Occipital lobe (tissue), 2 donors: ENCODE data around the gene SNX10. TPM values are rescaled to one million over a fixed set of nuclear protein-coding genes. Genes with fewer than 3 reads are reported as not detected.
A peak's percentile ranks its signal among the peaks of the same experiment; 100 is the strongest.

Experiments used
- DNase-seq: peaks from one replicate; lab custom pipeline; 2025; lab: John Stamatoyannopoulos, UW
- total RNA-seq: library from RNA; depleted of rRNA; stranded (reverse); fragments of >200 nt; gene quantifications from one replicate; pipeline ENCODE4 v1.2.3, GENCODE V29; 2014

SNX10 gene
- total RNA-seq, 1 donor from 2014 or later: 61.5 TPM

- no peak for DNase-seq
These were observed 42.7 kb downstream of the SNX10 start for GRCh38 chr7:26334166-26334859.

- no peak for DNase-seq
These were observed 45.7 kb downstream of the SNX10 start for GRCh38 chr7:26337232-26337865.

- no peak for DNase-seq
These were observed 48.9 kb downstream of the SNX10 start for GRCh38 chr7:26340476-26341018.

GRCh38 chr7:26343320-26343832, 51.7 kb downstream of the SNX10 start:
- no peak for DNase-seq

GRCh38 chr7:26343837-26344236, 52.2 kb downstream of the SNX10 start:
- no peak for DNase-seq

- no peak for DNase-seq
These were observed 53.5 kb downstream of the SNX10 start for GRCh38 chr7:26345202-26345601.

- DNase-seq: no peak
These were observed 54.2 kb downstream of the SNX10 start for GRCh38 chr7:26345837-26346236.

- peak; percentile 68 for DNase-seq
These were observed 55.0 kb downstream of the SNX10 start for GRCh38 chr7:26346611-26347203.

GRCh38 chr7:26348234-26348851, 56.7 kb downstream of the SNX10 start:
- DNase-seq: no peak

- DNase-seq: no peak
These were observed 57.6 kb downstream of the SNX10 start for GRCh38 chr7:26349005-26349915.

GRCh38 chr7:26351171-26351570, 59.5 kb downstream of the SNX10 start:
- no peak for DNase-seq

- DNase-seq: no peak
These were observed 64.6 kb downstream of the SNX10 start for GRCh38 chr7:26356229-26356628.

GRCh38 chr7:26356929-26357798, 65.5 kb downstream of the SNX10 start:
- DNase-seq: no peak

- DNase-seq: no peak
These were observed 66.1 kb downstream of the SNX10 start for GRCh38 chr7:26357799-26358151.

- no peak for DNase-seq
These were observed 69.0 kb downstream of the SNX10 start for GRCh38 chr7:26360650-26361049.

- DNase-seq: no peak
These were observed 70.0 kb downstream of the SNX10 start for GRCh38 chr7:26361637-26362036.

- DNase-seq: no peak
These were observed 71.8 kb downstream of the SNX10 start for GRCh38 chr7:26363465-26363864.

- peak; percentile 51 for DNase-seq
These were observed 73.6 kb downstream of the SNX10 start for GRCh38 chr7:26365077-26365900.

- DNase-seq: no peak
These were observed 74.2 kb downstream of the SNX10 start for GRCh38 chr7:26365901-26366275.
